ENCODE results near the gene STUM. TPM values are rescaled to one million over a fixed set of nuclear protein-coding genes. Genes with fewer than 3 reads are reported as not detected.
A peak's percentile ranks its signal among the peaks of the same experiment; 100 is the strongest.

The STUM gene
- total RNA-seq, 1 experiment from 2014 or later = 0.37 TPM

- CTCF ChIA-PET = interaction anchor here (0.6 to 1.5 kb wide), 4 partner anchors 18 to 442 kb away, joined by 3 to 7 read pairs (median 5); partner anchors contain the start of gene STUM
These were observed 18.2 kb downstream of the STUM start for GRCh38 chr1:226566760-226567159.

GRCh38 chr1:226568077-226568831 is 19.7 kb downstream of the STUM start:
- CTCF ChIA-PET = interaction anchor here (0.5 to 2.3 kb wide), 10 partner anchors 13 to 852 kb away, joined by 3 to 8 read pairs (median 4); partner anchors contain the start of gene STUM
- Mint-ChIP-seq H3K27ac (ENCODE audit: low read depth, unreplicated experiment) (no peak overlapping the region), H3K9me3 (ENCODE audit: unreplicated experiment) (no peaks in the 10 kb centered on the region), H3K4me1 (ENCODE audit: insufficient read depth, unreplicated experiment) (no peaks in the 10 kb centered on the region), H3K36me3 (ENCODE audit: insufficient read depth, unreplicated experiment) (no peaks in the 10 kb centered on the region), H3K4me3 (ENCODE audit: unreplicated experiment) (no peak overlapping the region), H3K27me3 (ENCODE audit: insufficient read depth, unreplicated experiment) (peaks cover 63% of the 10 kb centered on the region)
- BruUV-seq (replicated peaks) = no TSS peak
- TF ChIP-seq CTCF (IDR thresholded peaks at IDR 0.05; ENCODE audit: unreplicated experiment) = peak; percentile 15
- DNase-seq (ENCODE audit: unreplicated experiment) = no peak
- intact Hi-C loops (cut with micrococcal nuclease) = no loop called here
- POLR2A ChIA-PET = interaction anchor here (1.4 kb wide), 1 partner anchor 35 kb away, joined by 3 read pairs; no protein-coding TSS in a partner anchor

More at GRCh38 chr1:226566760-226567159, 18.2 kb downstream of the STUM start:
- DNase-seq (ENCODE audit: unreplicated experiment) = no peak
- intact Hi-C loops (cut with micrococcal nuclease) = loop anchor here (2.0 kb wide), 1 partner anchor 22 kb away; no protein-coding TSS in a partner anchor
- H3K4me3 Mint-ChIP-seq (ENCODE audit: unreplicated experiment) = no peak overlapping the region
- no peaks in the 10 kb centered on the region for H3K4me1 Mint-ChIP-seq (ENCODE audit: insufficient read depth, unreplicated experiment)
- peaks cover 58% of the 10 kb centered on the region for H3K27me3 Mint-ChIP-seq (ENCODE audit: insufficient read depth, unreplicated experiment)
- no peaks in the 10 kb centered on the region for H3K36me3 Mint-ChIP-seq (ENCODE audit: insufficient read depth, unreplicated experiment)
- POLR2A ChIA-PET = interaction anchor here (0.6 to 0.7 kb wide), 2 partner anchors 36 to 367 kb away, joined by 3 read pairs; no protein-coding TSS in a partner anchor
- no TSS peak for BruUV-seq (replicated peaks)
- TF ChIP-seq CTCF (IDR thresholded peaks at IDR 0.05; ENCODE audit: unreplicated experiment) = no peak
- H3K9me3 Mint-ChIP-seq (ENCODE audit: unreplicated experiment) = no peaks in the 10 kb centered on the region
- no peak overlapping the region for H3K27ac Mint-ChIP-seq (ENCODE audit: low read depth, unreplicated experiment)

GRCh38 chr1:226568975-226569741 is 20.6 kb downstream of the STUM start:
- Mint-ChIP-seq H3K4me1 (ENCODE audit: insufficient read depth, unreplicated experiment) (no peaks in the 10 kb centered on the region), H3K27me3 (ENCODE audit: insufficient read depth, unreplicated experiment) (peaks cover 63% of the 10 kb centered on the region), H3K9me3 (ENCODE audit: unreplicated experiment) (no peaks in the 10 kb centered on the region), H3K27ac (ENCODE audit: low read depth, unreplicated experiment) (no peak overlapping the region), H3K4me3 (ENCODE audit: unreplicated experiment) (no peak overlapping the region), H3K36me3 (ENCODE audit: insufficient read depth, unreplicated experiment) (no peaks in the 10 kb centered on the region)
- no peak for DNase-seq (ENCODE audit: unreplicated experiment)
- TF ChIP-seq CTCF (IDR thresholded peaks at IDR 0.05; ENCODE audit: unreplicated experiment) = no peak
- no TSS peak for BruUV-seq (replicated peaks)
- ChIA-PET CTCF (interaction anchor here (0.5 to 2.3 kb wide), 14 partner anchors 9 to 249 kb away, joined by 3 to 8 read pairs (median 3); no protein-coding TSS in a partner anchor), POLR2A (interaction anchor here (1.4 kb wide), 1 partner anchor 34 kb away, joined by 3 read pairs; no protein-coding TSS in a partner anchor)
- intact Hi-C loops (cut with micrococcal nuclease) = no loop called here
